Measurements from ENCODE around the gene ASF1A. TPM values are rescaled to one million over a fixed set of nuclear protein-coding genes. Genes with fewer than 3 reads are reported as not detected.

The ASF1A gene
- polyA plus RNA-seq, 1 experiment, result 12.4 TPM

GRCh38 chr6:118872726-118873125, 21.2 kb upstream of the ASF1A start:
- CTCF ChIA-PET, result interaction anchor here (0.6 to 0.7 kb wide), 3 partner anchors 12 to 89 kb away, joined by 3 to 5 read pairs (median 3); no protein-coding TSS in a partner anchor
- Histone ChIP-seq H3K27me3 (ENCODE audit: control insufficient read depth, insufficient read depth, low read length) (no peaks in the 10 kb centered on the region), H3K36me3 (ENCODE audit: control insufficient read depth, insufficient read depth, low read length) (no peaks in the 10 kb centered on the region; the same call in 1 of the 2 replicates), H3K4me3 (ENCODE audit: low read depth, low read length) (no peak overlapping the region)
- DNase-seq (ENCODE audit: low read depth), result no peak
- POLR2A ChIA-PET, result no interaction called here
- no peak for TF ChIP-seq CTCF (IDR thresholded peaks at IDR 0.05; ENCODE audit: insufficient read depth, low read depth, low read length)

- no peaks in the 10 kb centered on the region for H3K27me3 ChIP-seq (ENCODE audit: control insufficient read depth, insufficient read depth, low read length)
- H3K36me3 ChIP-seq (ENCODE audit: control insufficient read depth, insufficient read depth, low read length), result no peaks in the 10 kb centered on the region; the same call in 1 of the 2 replicates
- no peak for TF ChIP-seq CTCF (IDR thresholded peaks at IDR 0.05; ENCODE audit: insufficient read depth, low read depth, low read length)
- POLR2A ChIA-PET, result no interaction called here
- CTCF ChIA-PET, result no interaction called here
- DNase-seq (ENCODE audit: low read depth), result no peak
- H3K4me3 ChIP-seq (ENCODE audit: low read depth, low read length), result no peak overlapping the region
Observed at GRCh38 chr6:118873239-118873638, 20.7 kb upstream of the ASF1A start.

DNA sequence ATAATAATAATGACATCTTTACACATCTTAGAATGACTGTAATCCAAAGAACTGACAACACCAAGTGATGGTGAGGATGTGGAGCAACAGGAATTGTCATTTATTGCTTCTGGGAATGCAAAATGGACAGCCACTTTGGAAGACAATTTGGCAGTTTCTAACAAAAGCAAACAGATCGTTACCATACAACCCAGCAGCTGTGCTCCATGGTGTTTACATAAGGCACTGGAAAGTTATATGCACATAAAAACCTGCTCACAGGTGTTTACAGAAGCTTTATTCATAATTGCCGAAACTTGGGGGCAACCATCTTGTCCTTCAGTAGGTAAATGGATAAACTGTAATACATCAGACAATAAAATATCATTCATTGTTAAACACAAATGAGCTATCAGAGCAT, 18.3 kb upstream of the ASF1A start:
- H3K27me3 ChIP-seq (ENCODE audit: control insufficient read depth, insufficient read depth, low read length), result no peaks in the 10 kb centered on the region
- DNase-seq (ENCODE audit: low read depth), result no peak
- no peak for TF ChIP-seq CTCF (IDR thresholded peaks at IDR 0.05; ENCODE audit: insufficient read depth, low read depth, low read length)
- ChIA-PET POLR2A (no interaction called here), CTCF (no interaction called here)
- no peak overlapping the region for H3K4me3 ChIP-seq (ENCODE audit: low read depth, low read length)
- H3K36me3 ChIP-seq (ENCODE audit: control insufficient read depth, insufficient read depth, low read length), result no peaks in the 10 kb centered on the region; the same call in 1 of the 2 replicates

DNA sequence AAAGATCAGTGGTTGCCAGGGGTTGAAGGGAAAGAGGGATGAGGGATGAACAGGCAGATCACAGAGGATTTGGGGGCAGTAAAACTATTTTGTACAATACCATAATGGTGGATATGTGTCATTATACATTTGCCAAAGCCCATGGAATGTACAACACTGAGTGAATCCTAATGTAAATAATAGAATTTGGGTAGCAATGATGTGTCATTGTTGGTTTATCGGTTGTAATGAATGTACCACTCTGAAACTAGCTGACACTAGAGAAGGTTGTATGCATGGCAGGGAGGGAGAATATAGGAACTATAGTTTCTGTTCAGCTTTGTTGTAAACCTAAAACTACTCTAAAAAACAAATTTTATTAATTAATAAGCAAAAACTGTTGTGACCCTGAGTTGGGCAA, 17.8 kb upstream of the ASF1A start:
- H3K4me3 ChIP-seq (ENCODE audit: low read depth, low read length), result no peak overlapping the region
- ChIA-PET CTCF (interaction anchor here (1.1 kb wide), 2 partner anchors 10 to 17 kb away, joined by 3 to 4 read pairs; partner anchors contain the start of gene ASF1A), POLR2A (no interaction called here)
- no peak for DNase-seq (ENCODE audit: low read depth)
- no peaks in the 10 kb centered on the region; the same call in 1 of the 2 replicates for H3K36me3 ChIP-seq (ENCODE audit: control insufficient read depth, insufficient read depth, low read length)
- no peaks in the 10 kb centered on the region for H3K27me3 ChIP-seq (ENCODE audit: control insufficient read depth, insufficient read depth, low read length)
- no peak for TF ChIP-seq CTCF (IDR thresholded peaks at IDR 0.05; ENCODE audit: insufficient read depth, low read depth, low read length)

DNA sequence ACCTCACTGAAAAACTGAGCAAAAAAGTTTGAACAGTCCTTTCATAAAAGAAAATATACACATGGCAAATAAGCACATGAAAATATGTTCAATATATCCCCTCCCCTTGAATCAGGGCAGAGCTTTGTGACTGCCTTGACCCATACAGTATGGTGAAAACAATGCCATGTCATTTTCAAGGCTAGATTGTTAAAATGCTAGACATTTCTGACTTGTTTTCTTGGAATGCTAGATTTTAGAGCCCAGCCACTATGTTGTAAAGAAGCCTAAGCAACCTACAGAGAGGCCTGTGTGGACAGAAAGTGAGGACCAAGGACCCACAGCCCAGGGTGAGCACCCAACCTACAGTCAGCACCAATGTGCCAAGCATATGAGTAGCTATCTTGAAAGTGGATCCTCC, 17.1 kb upstream of the ASF1A start:
- ChIA-PET POLR2A (interaction anchor here (0.6 kb wide), 1 partner anchor 9 kb away, joined by 3 read pairs; no protein-coding TSS in a partner anchor), CTCF (interaction anchor here (1.1 kb wide), 2 partner anchors 10 to 17 kb away, joined by 3 to 4 read pairs; partner anchors contain the start of gene ASF1A)
- Histone ChIP-seq H3K27me3 (ENCODE audit: control insufficient read depth, insufficient read depth, low read length) (no peaks in the 10 kb centered on the region), H3K36me3 (ENCODE audit: control insufficient read depth, insufficient read depth, low read length) (no peaks in the 10 kb centered on the region; the same call in 1 of the 2 replicates), H3K4me3 (ENCODE audit: low read depth, low read length) (no peak overlapping the region)
- no peak for TF ChIP-seq CTCF (IDR thresholded peaks at IDR 0.05; ENCODE audit: insufficient read depth, low read depth, low read length)
- no peak for DNase-seq (ENCODE audit: low read depth)
